Activated CD4-positive, alpha-beta T cell treated with anti-CD3 and anti-CD28 coated beads, Interleukin-2, amount 50 U/mL, for 4 hours (primary cell): ENCODE data around the gene SFT2D1.

ENCODE experiments used
- DNase-seq, 2 experiments: peaks; one replicate each; pipeline ENCODE4 v3.0.0-alpha.2; 2020

Gene SFT2D1

GRCh38 chr6:166333172-166333995 lies 9.0 kb downstream of the SFT2D1 start:
- no peak for DNase-seq

GRCh38 chr6:166331503-166332415 lies 10.6 kb downstream of the SFT2D1 start:
- no peak for DNase-seq

DNA sequence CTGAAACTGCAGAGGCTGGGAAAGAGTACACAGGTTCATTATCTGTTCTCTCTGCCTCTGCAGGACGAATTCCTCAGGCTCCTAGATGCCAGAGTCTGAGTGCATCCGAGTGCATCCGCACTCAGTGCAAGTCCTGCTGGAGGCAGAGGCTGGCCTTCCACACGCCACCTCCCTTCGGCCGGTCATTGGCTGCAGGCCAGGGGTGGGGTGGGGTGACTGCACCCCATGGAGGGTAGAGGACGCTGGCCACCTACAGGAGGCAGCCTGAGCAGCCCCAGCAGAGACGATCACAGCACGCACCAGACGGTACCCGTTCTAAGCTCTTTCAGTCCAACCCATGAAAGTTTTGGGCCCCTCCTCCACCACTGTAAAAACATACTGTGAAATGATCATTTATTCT lies 11.7 kb downstream of the SFT2D1 start:
- no peak for DNase-seq

DNA sequence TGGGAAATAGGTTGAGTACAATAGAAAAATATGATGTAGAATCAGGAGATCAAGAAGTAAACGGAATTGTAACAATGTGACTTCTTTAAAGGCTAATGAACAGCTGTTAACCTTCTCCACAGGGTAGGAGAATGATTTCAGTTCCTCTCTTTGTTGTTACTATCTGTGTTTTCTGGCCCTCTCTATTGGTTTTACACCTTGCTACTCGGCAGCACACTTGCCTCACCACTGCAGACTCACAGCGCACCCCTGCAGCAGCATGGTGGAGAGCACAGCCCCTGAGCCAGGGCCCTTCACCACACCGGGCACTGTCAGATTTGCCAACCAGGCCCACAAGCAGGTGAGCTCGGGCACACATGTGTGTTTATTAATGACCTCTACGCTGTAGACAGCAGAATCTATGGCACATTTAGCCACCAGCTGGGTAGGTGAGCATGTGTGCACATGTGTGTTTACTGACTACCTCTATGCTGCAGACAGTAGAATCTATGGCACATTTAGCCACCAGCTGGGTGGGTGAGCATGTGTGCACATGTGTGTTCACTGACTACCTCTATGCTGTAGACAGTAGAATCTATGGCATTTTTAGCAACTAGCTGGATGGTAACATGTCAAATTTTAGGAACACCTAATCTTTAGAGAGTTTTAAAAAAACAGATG lies 16.8 kb downstream of the SFT2D1 start:
- no peak for DNase-seq

DNA sequence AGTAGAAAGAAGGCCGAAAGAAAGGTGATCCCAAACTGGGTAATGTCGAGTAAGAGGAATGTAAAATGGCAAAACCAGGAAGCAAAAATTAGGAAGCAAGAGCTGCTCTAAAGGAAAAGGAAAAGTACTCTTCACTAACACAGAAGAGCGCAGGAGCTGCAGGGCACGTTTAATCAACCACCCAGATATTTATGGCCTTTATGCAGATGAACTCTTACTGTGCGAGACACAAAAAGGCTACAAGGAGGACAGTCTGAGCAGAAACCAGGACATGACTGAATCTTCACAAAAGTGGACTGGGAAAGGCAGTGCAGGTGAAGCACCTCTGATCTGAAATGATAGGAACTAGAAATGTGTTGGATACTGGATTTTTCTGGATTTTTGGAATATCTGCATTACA lies 18.9 kb downstream of the SFT2D1 start:
- DNase-seq, result no peak

GRCh38 chr6:166318649-166319600 lies 23.4 kb downstream of the SFT2D1 start:
- DNase-seq, result no peak

DNA sequence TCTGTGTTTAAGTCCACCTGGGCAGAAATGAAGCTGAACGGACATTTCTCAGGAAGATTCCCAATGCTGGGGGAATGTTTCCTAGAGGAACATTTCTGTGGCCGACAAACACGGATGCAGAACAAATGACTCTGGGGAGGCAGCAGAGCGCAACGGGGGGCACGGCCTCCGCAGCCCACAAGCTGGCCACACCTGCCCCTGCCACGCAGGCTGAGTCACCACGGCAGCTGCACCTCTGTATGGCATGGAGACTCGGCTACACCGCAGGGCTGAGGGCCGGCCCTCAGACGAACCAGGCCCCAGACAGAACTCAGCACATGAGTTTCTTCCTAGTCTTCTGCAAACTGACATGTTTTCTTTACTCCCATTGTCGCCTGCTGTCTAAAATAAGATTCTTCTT lies 24.1 kb downstream of the SFT2D1 start:
- DNase-seq, result no peak

GRCh38 chr6:166317261-166318212 lies 24.8 kb downstream of the SFT2D1 start:
- DNase-seq, result no peak

- no peak for DNase-seq
Observed at GRCh38 chr6:166315436-166315835, 26.9 kb downstream of the SFT2D1 start.

DNA sequence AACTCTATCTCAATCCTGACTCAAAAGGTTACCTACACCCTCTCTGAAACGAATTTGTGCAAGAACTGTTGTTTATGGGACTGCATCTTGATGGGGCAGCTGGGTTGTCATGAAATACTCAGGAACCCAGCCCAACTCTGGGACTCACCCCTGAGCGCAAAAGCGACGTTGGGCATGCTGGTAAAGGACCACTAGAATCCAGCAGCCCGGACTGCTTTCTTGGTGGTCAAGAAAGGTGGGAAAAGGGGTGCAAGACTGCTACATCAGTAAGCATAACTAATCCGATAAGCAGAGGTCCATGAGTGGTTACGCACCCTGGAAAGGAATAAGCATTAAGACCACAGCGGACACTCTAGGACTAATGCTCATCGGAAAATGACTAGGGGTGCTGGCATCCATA lies 27.9 kb downstream of the SFT2D1 start:
- no peak for DNase-seq

- peak; percentile 38 to 41 for DNase-seq
Observed at GRCh38 chr6:166313255-166314070, 28.9 kb downstream of the SFT2D1 start.

DNA sequence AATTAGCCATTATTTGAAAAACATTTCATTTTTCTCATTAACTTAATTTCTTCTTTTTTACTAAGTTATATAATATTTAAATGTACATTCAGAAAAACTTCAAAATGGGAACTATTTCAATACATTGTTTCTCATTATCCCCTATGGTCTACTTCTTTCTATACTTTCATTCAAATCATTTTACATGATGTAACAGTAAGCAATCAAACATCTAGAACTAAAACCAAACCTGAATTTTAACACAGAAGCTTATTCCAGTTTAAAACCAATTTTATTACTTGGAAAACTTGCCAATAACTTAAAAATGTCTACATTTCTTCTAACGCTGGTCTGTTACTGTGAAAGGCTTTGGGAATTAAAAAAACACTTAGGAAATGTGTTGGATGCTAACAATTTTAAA lies 29.5 kb downstream of the SFT2D1 start:
- no peak for DNase-seq

GRCh38 chr6:166310634-166311033 lies 31.7 kb downstream of the SFT2D1 start:
- DNase-seq, result no peak

DNA sequence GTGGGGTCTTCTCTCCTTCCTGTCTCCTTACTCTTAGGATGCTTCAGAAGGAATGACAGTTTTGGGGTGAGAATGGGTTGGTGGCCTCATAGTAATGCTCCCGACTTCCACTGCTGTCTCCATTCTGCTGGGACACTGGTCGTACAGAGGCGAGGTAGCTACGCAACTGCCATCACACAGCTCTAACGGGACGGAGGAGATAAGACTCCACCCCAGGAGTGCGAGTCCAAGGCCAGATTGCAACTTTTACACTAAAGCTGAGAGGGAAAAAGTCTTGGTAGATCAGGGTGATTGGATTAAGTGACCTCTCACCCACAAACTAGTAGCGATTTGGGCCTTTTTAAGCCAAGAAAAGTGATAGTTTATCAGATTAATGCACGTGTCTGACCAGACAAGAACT lies 32.4 kb downstream of the SFT2D1 start:
- no peak for DNase-seq

DNA sequence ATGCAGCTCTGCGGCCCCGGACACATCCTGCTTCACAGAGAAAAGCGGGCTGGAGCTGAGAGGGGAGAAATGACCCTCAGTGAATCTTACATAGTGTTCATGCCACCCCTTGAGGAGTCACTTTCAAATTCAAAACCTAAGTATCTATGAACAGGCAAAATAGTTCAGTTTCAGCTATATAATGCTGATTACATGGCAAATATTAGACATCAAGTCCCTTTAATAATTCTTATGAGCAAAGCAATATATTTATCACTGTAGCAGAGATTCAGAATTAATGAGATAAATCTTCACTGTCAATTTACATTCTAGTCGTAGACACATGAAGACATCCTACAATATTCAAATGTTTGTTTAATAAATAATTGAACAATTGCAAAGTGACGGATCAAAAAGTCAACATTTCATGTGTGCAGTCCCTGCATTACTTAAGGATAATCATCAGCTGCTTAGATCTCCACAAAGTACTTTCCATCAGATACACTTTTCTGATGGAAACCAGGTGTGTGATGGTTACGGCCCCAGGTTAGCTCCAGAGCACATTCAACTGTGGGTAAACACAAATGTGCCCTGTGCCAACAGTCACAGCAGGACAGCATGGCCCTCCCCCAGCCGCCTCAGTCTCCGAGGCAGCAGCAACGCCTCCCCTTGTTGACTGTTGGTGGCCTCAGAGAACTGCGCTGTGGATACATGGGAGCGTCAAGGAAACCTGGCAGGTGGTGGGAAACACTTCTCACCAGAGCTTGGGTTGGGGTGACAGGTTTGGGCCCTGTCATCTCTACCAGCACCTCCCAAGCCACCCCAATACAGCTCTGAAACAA lies 33.4 kb downstream of the SFT2D1 start:
- no peak for DNase-seq

GRCh38 chr6:166308033-166308768 lies 34.1 kb downstream of the SFT2D1 start, which contains the start of gene PRR18:
Gene PRR18, minus strand, starts transcription at chr6:166308392. Its CDS starts 250 bp downstream, at chr6:166308142.
- no peak for DNase-seq

DNA sequence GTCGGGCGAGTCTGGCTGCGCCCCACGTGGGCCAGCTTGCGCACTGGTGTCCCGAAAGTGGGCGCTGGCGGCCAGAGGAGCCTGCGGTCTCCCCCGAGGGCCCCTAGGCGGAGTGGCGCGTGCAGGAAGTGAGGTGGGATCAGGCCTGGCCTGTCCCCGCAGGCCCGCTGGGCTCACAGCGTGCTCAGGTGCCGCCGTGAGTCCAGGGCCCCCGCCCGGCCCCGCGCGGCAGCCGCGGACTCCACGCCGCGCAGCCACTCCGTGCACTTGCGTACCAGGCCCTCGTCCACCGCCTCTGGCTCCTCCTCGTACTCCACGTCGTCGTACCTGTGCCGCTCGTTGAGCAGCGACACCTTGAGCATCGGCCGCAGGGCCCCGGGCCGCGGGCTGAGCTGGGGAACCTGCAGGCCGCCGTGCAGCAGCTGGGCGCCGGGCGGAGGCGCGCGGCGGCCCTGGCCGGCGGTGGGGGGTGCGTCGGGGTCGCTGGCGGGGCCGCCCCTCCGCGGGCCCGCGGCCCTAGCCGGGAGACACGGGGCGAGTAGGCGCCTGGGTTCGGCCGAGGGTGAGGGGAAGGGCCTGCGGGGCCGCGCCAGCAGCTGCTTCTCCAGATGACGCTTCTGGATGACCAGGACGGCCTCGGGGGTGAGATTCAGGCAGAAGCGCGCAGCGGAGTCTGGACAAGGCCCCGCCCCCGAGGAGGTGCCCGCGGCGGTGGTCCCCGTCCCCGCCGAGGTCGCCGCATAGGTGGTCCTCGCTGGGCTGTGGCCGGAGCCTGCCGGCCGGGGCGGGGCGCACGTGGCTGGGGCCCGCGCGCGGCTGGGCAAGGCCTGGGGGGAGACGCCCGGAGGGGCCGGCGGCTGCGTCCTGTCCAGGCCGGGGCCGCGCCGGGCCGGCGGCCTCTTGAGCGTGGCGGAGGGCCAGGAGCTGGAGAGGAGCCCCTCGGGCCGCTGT lies 35.0 kb downstream of the SFT2D1 start:
- DNase-seq, result peak in 1 of 2 experiments; percentile 19
